ENCODE measurements around the gene PLCE1. TPM values are rescaled to one million over a fixed set of nuclear protein-coding genes. Genes with fewer than 3 reads are reported as not detected.

PLCE1 gene
- total and polyA plus RNA-seq, 4 donors: 1.5 to 15.7 (median 5.2) TPM

GRCh38 chr10:94012834-94013233 is 19.1 kb downstream of the PLCE1 start:
- Histone ChIP-seq H3K9ac (ENCODE audit: insufficient read depth in 1 of 2, low read length in 2 of 2) (no peak overlapping the region), H3K27ac (ENCODE audit: low read depth in 1 of 2, low read length in 1 of 2) (no peak overlapping the region), H3K4me3 (no peak overlapping the region), H3K27me3 (ENCODE audit: control insufficient read depth in 3 of 3, insufficient read depth in 3 of 3, low read length in 2 of 3) (no peaks in the 10 kb centered on the region), H3K36me3 (ENCODE audit: control insufficient read depth in 4 of 4, insufficient read depth in 4 of 4, low read length in 4 of 4) (no peaks in the 10 kb centered on the region), H3K4me1 (ENCODE audit: control insufficient read depth in 5 of 5, insufficient read depth in 5 of 5, low read length in 5 of 5) (peaks cover 0 to 6% (median 0%) of the 10 kb centered on the region in 5 donors), H3K9me3 (ENCODE audit: control insufficient read depth in 4 of 4, insufficient read depth in 3 of 4, low read length in 3 of 4) (peaks cover 0 to 6% (median 0%) of the 10 kb centered on the region in 4 donors)
- no peak for ATAC-seq (ENCODE audit: insufficient read depth, low FRiP score)
- no peak for DNase-seq
- WGBS, 2 donors: 55 to 61% methylated on average over 1 of the region's 1 CpG
- no peak for TF ChIP-seq CTCF (IDR thresholded peaks at IDR 0.05; ENCODE audit: control extremely low read depth, extremely low read depth)

GRCh38 chr10:94013331-94013760 is 19.6 kb downstream of the PLCE1 start:
- no peaks in the 10 kb centered on the region for H3K36me3 ChIP-seq (ENCODE audit: control insufficient read depth in 4 of 4, insufficient read depth in 4 of 4, low read length in 4 of 4)
- H3K27me3 ChIP-seq (ENCODE audit: control insufficient read depth in 3 of 3, insufficient read depth in 3 of 3, low read length in 2 of 3): no peaks in the 10 kb centered on the region
- H3K9me3 ChIP-seq (ENCODE audit: control insufficient read depth in 4 of 4, insufficient read depth in 3 of 4, low read length in 3 of 4): peaks cover 0 to 6% (median 0%) of the 10 kb centered on the region in 4 donors
- DNase-seq (peak in 2 of 3 donors; percentile 33 to 43), ATAC-seq (ENCODE audit: insufficient read depth, low FRiP score) (peak; percentile 37)
- peak overlapping the region in 1 of 2 donors; percentile 53 for H3K9ac ChIP-seq (ENCODE audit: insufficient read depth in 1 of 2, low read length in 2 of 2)
- TF ChIP-seq CTCF (IDR thresholded peaks at IDR 0.05; ENCODE audit: control extremely low read depth, extremely low read depth): no peak
- H3K4me3 ChIP-seq: no peak overlapping the region
- H3K27ac ChIP-seq (ENCODE audit: low read depth in 1 of 2, low read length in 1 of 2): no peak overlapping the region
- WGBS, 2 donors: 38 to 75% methylated on average over 1 of the region's 1 CpG
- H3K4me1 ChIP-seq (ENCODE audit: control insufficient read depth in 5 of 5, insufficient read depth in 5 of 5, low read length in 5 of 5): peaks cover 0 to 6% (median 0%) of the 10 kb centered on the region in 5 donors

GRCh38 chr10:94014304-94014703 is 20.6 kb downstream of the PLCE1 start:
- ATAC-seq (ENCODE audit: insufficient read depth, low FRiP score) (no peak), DNase-seq (no peak)
- 77 to 80% methylated on average over 3 of the region's 3 CpGs for WGBS, 2 donors
- H3K27me3 ChIP-seq (ENCODE audit: control insufficient read depth in 3 of 3, insufficient read depth in 3 of 3, low read length in 2 of 3): no peaks in the 10 kb centered on the region
- H3K9ac ChIP-seq (ENCODE audit: insufficient read depth in 1 of 2, low read length in 2 of 2): no peak overlapping the region
- no peaks in the 10 kb centered on the region for H3K36me3 ChIP-seq (ENCODE audit: control insufficient read depth in 4 of 4, insufficient read depth in 4 of 4, low read length in 4 of 4)
- H3K4me1 ChIP-seq (ENCODE audit: control insufficient read depth in 5 of 5, insufficient read depth in 5 of 5, low read length in 5 of 5): peaks cover 0 to 6% (median 0%) of the 10 kb centered on the region in 5 donors
- H3K9me3 ChIP-seq (ENCODE audit: control insufficient read depth in 4 of 4, insufficient read depth in 3 of 4, low read length in 3 of 4): peaks cover 0 to 6% (median 0%) of the 10 kb centered on the region in 4 donors
- H3K27ac ChIP-seq (ENCODE audit: low read depth in 1 of 2, low read length in 1 of 2): no peak overlapping the region
- H3K4me3 ChIP-seq: no peak overlapping the region
- TF ChIP-seq CTCF (IDR thresholded peaks at IDR 0.05; ENCODE audit: control extremely low read depth, extremely low read depth): no peak

Measured in lung (tissue), 12 donors.